HK-2 (cell line): Measurements from ENCODE around the gene PPIP5K2.
"Not testable (repeated sequence)": the region's sequence is repeated elsewhere in the genome, so short reads cannot be mapped to it uniquely, and the experiment has no call there.

Experiments
- DNase-seq: peaks from one replicate; pipeline ENCODE4 v3.0.0-alpha.2; 2018; ENCODE audit not compliant: unreplicated experiment

Gene PPIP5K2

DNA sequence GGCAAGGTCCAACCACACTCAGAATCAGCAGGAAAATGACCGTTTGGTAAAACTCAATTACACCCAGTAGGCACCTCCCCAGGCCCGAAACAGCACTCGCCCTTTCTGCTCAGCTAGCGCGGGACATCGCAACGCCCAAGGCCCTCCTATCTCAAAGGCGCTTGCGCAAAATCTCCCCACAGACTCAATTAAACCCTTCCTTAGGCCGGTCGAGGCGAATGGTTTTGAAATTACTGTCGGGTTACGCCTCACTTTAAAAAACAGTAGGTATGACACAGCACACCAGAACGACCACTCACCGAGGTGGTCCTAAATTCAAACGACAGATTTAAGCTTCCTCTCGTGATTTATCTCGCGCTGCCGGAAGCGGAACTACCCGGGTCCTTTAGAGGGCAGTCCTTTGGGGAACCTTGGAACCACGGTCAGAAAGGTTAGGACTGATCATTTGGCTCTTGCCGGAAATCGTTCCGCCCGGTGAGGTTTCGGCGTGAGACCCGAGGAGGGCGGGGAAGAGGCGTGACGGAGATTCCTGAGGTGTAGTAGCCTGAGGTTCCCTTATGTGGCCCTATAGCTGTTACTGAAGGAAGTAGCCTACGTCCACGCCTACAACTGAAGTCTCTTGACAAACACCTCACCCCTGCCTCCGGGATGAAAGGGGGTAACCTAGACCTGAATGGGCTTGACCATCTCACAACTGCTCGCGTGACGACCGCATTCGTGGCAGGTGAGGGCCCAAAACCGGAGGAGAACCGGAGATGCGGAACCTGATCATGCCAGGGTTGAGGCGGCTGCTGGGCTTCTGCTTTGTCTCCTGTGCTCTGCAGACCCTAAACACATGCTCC, at the start of gene PPIP5K2, which contains the start of gene GIN1:
TSS of gene PPIP5K2 (plus strand) at position 537 of the 842 bp plus-strand sequence. CDS start 9,289 bp downstream, outside the sequence.
TSS of gene GIN1 (minus strand) at position 374 of the 842 bp plus-strand sequence. CDS start 11,431 bp downstream, outside the sequence.
- peak; percentile 93 for DNase-seq

DNA sequence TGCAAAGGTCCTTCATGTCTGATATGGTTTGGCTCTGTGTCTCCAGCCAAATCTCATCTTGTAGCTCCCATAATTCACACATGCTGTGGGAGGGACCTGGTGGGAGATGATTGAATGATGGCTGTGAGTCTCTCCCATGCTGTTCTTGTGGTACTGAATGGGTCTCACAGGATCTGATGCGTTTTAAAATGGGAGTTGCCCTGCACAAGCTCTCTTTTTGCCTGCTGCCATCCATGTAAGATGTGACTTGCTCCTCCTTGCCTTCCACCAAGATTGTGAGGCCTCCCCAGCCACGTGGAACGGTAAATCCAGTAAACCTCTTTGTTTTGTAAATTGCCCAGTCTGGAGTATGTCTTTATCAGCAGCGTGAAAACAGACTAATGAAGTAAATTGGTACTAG, 46.6 kb upstream of the PPIP5K2 start:
- not testable (repeated sequence) for DNase-seq

DNA sequence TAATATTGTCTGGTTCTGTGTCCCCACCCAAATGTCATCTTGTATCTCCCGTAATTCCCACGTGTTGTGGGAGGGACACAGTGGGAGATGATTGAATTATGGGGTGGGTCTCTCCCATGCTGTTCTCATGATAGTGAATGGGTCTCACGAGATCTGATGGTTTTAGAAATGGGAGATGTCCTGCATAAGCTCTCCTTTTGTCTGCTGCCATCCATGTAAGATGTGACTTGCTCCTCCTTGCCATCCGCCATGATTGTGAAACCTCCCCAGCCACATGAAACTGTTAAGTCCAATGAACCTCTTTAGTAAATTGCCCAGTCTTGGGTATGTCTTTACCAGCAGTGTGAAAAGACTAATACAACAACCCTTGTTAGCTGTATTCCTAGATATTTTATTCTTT, 44.7 kb upstream of the PPIP5K2 start:
- DNase-seq, result no peak

GRCh38 chr5:103079796-103080195, 40.3 kb upstream of the PPIP5K2 start:
- DNase-seq, result no peak

DNA sequence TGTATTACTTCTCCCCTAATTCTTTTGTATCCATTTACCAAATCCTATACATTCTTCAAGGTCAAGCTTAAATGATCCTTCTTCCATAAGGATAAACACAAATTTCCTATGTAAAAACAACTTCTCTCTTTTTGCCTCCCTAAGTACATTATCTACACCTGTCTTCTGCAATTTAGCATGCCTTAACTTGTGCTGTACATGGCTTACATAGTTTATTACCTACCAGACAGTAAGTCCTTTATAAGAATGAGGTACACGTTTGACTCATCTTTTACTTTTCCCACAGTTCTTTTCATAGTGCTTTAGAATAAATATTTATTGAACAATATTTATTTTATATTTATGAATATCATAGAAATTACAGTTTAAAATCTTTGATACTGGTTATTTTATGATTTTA, 33.6 kb upstream of the PPIP5K2 start:
- no peak for DNase-seq

DNA sequence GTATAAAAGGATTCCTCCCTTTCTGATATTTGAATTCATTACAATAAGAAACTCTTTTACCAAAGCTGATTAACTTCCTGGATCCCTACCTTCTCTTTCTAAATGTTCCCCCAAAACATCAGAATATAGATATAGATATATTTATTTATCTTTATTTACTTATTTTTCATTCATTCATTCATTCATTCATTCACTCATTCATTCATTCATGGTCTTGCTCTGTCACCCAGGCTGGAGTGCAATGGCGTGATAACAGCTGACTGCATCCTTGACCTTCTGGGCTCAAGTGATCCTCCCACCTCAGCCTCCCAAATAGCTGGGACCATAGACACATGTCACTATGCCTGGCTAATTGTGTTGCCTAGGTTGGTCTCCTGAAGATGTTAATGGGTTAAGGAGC, 30.8 kb upstream of the PPIP5K2 start:
- DNase-seq, result no peak

GRCh38 chr5:103090791-103091190, 29.3 kb upstream of the PPIP5K2 start:
- DNase-seq, result no peak

DNA sequence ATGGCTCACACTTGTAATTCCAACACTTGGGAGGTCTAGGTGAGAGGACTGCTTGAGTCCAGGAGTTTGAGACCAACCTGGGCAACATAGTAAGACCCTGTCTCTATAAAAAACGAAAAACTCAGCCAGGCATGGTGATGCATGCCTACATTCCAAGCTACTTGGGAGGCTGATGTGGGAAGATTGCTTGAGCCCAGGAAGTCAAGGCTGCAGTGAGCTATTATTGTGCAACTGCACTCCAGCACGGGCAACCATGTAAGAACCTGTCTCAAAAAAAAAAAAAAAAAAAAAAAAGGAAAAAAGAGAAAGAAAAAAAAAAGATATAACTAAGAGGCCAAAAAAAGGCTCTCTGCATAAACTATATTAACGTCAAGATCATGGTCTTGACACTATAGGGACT, 27.4 kb upstream of the PPIP5K2 start:
- DNase-seq, result no peak

DNA sequence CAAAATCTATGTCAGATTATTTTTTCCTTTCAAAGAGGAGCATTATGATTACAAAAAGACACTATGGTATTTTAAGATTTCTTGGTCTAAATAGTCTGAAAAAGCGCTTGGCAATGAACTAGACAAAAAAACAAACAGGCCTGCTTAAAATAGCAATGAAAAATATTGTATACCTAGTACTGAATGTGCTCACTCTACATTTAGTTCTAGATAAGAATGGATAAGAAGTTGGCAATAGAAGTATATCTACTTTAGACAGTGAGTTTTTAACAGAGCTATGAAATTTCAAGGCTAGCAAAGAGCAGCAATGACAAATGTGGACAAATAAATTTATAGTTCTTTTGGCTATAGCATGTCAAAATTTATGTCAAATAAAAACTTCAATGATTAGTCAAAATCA, 26.4 kb upstream of the PPIP5K2 start:
- no peak for DNase-seq

DNA sequence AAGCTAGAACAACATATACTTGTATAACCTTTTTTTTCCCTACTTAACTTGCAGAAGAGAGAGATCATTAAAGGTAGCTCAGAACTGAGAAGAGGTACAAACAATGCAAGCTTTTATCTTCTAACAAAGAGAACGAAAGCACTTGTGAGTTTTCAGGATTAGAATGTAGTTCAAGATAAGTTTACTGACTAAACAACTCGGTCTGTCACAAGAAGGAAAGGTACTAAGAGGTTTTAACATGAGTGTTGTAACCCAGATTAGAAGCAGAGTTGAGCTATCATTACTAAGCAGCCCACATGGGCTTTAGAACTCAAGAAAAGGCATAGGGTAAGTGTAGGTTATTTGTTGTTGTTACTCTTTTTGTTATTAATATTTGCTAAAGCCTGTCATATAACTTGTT, 25.4 kb upstream of the PPIP5K2 start:
- no peak for DNase-seq

- DNase-seq, result no peak
Measured at GRCh38 chr5:103098993-103099392, 21.1 kb upstream of the PPIP5K2 start.

GRCh38 chr5:103101079-103101750, 18.9 kb upstream of the PPIP5K2 start:
- no peak for DNase-seq

GRCh38 chr5:103102234-103102633, 17.9 kb upstream of the PPIP5K2 start:
- no peak for DNase-seq

GRCh38 chr5:103108086-103108485, 12.0 kb upstream of the PPIP5K2 start:
- DNase-seq, result no peak

DNA sequence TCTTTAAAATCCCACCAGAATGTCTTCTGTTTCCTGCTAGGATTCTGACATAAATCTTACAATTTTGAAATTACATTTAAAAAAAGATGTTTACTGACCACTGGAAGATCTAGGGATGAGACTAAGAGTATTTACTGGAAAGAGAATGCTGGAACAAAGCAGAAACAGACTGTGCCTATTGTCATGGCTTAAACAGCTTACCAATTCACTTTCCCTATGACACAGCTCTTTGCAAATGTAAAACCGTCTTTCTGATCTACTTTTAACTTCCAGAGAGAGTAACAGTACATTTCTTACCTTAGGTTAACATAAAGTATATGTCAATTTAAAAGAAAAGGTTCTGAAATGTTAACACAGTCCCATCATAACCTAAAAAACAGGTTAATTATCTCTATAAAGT, 10.8 kb upstream of the PPIP5K2 start:
- no peak for DNase-seq

GRCh38 chr5:103110403-103110802, 9.7 kb upstream of the PPIP5K2 start:
- DNase-seq, result no peak

GRCh38 chr5:103111468-103111867, 8.6 kb upstream of the PPIP5K2 start:
- no peak for DNase-seq

DNA sequence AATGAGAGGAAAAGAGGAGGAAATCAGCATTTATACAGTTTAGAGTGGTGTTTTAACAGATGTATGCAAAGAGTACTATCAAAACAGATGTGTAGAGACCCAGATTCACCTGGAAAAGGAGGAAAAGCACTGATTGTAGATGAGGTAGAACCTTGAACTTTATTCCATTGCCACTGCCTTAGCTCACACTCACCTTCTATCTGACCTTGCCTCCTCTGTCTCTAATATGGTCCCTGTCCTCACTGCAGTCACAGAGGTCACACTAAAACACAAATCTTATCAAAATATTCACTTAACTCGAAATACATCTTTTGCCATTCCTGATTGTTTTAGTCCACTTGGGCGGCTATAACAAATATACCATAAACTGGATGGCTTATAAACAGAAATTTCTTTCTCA, 7.2 kb upstream of the PPIP5K2 start:
- DNase-seq, result no peak

- no peak for DNase-seq
Measured at GRCh38 chr5:103114440-103114839, 5.7 kb upstream of the PPIP5K2 start.

GRCh38 chr5:103117471-103117991, 2.6 kb upstream of the PPIP5K2 start:
- DNase-seq, result no peak

DNA sequence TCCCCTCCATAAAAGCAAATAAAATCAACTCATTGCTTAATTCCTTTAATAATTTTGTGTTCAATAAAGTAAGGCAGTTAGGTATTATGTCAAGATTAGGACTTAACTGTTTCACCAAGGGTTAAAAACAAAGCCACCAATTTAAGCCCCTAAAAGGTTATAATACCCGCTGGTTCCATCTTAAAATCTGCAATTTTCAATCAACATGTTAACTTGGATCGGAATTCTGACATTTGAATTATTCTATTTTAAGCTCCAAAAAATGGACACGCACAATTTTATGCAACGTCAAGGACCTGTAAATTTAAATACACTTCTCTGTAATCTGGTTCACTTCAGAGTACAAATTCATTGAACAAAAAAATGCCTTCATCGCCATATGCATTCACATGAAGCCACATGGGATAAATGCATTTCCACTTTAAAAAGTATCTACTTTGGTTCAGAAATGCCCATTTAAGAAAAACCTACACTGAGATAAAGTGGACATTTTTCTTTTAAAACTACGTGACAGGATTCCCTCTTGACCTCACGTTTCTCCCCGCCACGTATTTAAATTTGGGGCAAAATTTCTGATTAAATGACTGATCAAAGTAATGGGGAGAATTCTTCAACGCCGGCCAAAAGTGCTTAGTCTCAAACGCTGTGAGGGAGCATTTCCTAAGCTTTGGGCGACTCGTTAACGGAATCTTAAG, 884 bp upstream of the PPIP5K2 start:
- DNase-seq, result no peak

DNA sequence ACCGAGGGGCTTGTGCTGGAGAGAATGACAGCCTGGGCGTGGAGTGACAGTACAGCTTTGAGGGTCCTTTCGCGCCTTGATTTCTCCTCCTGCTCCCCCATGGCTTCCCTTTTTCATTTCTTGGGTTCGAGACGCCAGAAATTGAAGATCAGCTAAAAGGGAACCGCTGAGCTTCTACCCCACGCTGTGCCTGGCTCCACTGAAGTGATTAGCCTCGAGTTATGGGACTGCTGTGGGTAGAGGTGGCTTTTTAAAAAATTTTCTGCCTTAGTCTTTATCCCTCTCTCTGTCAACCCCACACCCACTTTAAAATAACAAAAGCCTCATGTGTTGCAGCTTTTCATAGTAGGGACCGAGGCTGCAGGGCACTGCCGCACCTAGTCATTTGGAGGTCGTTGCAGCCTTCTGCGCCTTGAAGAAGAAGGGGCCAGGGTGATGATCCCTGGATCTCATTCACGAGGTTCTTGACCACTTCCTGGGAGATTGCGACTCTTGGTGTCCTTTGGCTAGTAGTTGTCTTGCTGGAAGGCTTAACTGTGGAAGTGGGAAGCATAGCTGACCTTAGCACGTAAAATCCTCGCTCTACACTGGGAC, 603 bp downstream of the PPIP5K2 start:
- peak; percentile 16 for DNase-seq
